ENCODE measurements around the gene SGCD.

Gene SGCD

DNA sequence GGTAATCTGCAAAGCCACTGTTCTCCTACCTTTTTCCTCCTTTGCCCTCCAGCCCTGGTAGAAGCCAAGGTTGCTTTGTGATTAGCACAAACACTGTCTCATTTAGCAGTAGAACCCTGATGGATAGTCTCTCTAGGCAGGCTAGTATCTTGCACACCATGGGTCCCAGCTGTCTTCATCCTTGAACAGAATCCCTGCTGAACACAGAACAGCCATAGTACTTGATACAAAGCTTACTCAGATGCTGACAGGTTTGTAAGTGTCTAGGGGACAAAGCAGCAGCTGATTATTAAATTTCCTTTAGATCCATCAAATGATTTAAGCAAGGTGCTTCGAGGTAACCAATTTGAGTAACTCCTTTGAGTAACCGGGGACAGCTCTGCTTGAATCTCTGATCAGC lies 359.4 kb downstream of the SGCD start:
- no peak for DNase-seq

- no peak for DNase-seq
These were observed 359.8 kb downstream of the SGCD start for GRCh38 chr5:156686796-156687195.

GRCh38 chr5:156687514-156687913 lies 360.6 kb downstream of the SGCD start:
- no peak for DNase-seq

GRCh38 chr5:156691572-156691971 lies 364.6 kb downstream of the SGCD start:
- no peak for DNase-seq

GRCh38 chr5:156693113-156693512 lies 366.1 kb downstream of the SGCD start:
- no peak for DNase-seq

DNA sequence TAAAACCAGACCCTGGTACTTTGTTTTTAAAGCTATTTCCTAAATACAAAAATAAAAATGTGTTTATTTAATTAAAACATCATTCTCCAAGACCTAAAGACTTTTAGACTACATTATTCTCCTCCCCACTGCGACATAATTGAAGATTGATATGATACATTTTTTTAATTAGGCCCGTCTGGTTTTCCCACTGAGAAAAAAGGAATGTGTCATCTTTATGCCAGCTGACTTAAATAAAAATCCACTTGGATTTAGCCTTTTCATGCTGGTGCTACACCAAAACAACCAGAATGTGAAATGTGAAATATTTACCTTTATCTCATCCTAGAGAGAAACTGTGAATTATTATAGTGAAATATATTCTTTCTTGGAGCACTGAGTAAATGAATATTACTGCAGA lies 367.6 kb downstream of the SGCD start:
- no peak for DNase-seq

DNA sequence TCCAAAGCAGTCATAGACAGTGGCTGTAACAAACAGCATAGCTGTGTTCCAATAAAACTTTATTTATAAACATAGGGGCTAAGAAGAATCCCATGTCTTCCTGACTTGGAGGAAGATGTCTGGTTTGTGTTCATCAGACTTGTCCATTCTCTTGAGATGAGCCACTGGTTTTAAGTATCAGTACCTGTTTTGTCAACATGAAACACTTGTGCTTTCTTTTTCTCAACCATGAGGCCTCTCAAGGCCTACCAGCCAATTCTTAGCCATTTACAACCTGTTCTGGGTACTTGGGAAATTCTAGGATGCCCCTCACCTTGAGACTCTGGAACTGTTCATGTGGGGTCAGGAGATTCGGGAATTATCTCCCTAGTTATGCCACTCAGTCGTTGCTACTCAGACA lies 368.8 kb downstream of the SGCD start:
- no peak for DNase-seq

GRCh38 chr5:156698323-156698722 lies 371.4 kb downstream of the SGCD start:
- peak in 2 of 58 donors; percentile 4 to 18 for DNase-seq

DNA sequence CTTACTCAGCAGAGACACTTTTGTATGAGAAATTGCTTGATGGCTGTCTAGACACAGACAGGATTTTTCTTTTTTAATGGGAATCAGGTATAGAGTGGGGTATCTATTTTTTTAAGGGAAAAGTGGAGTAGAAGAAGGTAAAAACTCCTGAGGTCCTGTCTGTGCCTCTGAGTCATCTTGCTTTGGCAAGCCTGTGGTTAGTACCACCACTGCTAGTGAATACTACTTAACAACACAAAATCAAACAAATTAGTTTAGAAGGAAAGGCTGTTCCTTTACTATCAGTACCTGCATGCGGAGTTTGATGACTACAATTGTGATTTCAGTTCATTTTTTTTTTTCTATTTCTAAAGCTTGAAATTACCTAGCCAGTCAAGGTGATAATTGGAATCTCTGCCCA lies 372.2 kb downstream of the SGCD start:
- DNase-seq: no peak

- DNase-seq: no peak
These were observed 377.2 kb downstream of the SGCD start for GRCh38 chr5:156704139-156704538.

- no peak for DNase-seq
These were observed 379.7 kb downstream of the SGCD start for GRCh38 chr5:156706631-156707030.

GRCh38 chr5:156707750-156708149 lies 380.8 kb downstream of the SGCD start:
- DNase-seq: no peak

GRCh38 chr5:156715287-156715686 lies 388.3 kb downstream of the SGCD start:
- DNase-seq: no peak

DNA sequence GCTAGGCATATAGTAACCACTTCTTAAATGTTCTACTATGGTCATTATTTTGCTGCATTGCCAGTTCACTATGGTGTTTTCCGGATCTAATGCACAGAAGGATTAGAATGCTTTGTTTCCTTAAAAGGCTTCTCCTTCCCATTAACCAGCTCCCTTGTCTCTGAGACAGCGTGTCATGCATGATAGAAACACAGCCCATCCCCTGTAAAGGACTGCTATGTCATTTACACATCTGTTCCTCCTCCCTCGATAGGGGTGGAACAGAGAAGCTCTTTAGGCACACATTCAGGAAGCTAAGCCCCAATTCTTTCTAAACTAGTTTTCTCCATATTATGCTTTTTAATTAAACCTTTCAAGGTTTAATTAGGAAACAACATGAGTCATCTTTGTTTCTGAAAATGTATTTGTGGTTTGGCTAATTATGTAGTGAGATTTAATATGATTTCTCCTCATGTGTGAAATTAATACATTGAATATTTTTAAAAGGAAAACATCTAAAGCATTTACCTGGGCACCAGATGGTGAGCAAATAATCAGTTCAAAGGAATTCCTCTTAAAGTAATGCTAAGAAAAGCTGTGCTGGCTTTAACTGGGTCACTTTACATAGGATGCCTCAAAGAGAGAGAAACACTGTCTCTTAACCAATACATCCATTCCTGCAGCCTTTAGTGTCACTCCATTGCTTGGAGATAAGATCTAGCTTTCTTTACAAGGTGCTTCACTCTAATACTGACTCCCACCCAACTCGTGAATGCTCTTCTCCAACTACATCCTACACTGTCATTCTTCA lies 389.8 kb downstream of the SGCD start:
- DNase-seq: no peak

DNA sequence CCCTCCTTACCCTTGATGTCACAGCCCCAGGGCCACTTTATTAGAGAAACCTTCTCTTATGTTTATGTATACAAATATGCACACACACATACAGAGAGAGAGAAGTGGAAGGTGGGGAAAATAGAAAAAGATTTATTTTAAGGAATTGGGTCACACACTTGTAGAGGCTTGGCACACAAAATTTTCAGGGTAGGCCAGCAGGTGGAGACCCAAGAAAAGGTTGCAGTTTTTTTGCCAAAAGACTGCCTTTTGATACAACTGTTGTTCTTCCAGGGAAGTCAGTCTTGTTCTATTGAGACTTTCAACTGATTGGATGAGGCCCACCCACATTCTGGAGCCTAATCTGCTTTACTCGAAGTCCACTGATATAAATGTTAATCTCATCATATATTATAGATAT lies 392.0 kb downstream of the SGCD start:
- no peak for DNase-seq

- no peak for DNase-seq
These were observed 395.4 kb downstream of the SGCD start for GRCh38 chr5:156722358-156722757.

GRCh38 chr5:156735477-156735876 lies 408.5 kb downstream of the SGCD start:
- no peak for DNase-seq

- no peak for DNase-seq
These were observed 414.6 kb downstream of the SGCD start for GRCh38 chr5:156741516-156741915.

GRCh38 chr5:156753846-156754245 lies 426.9 kb downstream of the SGCD start:
- no peak for DNase-seq

- no peak for DNase-seq
These were observed 428.6 kb downstream of the SGCD start for GRCh38 chr5:156755421-156756087.

GRCh38 chr5:156758011-156758791 lies 431.2 kb downstream of the SGCD start:
- no peak for DNase-seq

GRCh38 chr5:156759156-156759555 lies 432.2 kb downstream of the SGCD start:
- DNase-seq: no peak
